Measurements from ENCODE around the gene CCDC171. TPM values are rescaled to one million over a fixed set of nuclear protein-coding genes. Genes with fewer than 3 reads are reported as not detected.
"Not testable (repeated sequence)": the region's sequence is repeated elsewhere in the genome, so short reads cannot be mapped to it uniquely, and the experiment has no call there.

CCDC171 gene
- total RNA-seq, 3 donors from 2014 or later, result 3.6 to 4.5 (median 3.6) TPM

- Histone ChIP-seq H3K36me3 (ENCODE audit: low read depth) (no peaks in the 10 kb centered on the region), H3K4me3 (no peak overlapping the region), H3K4me1 (ENCODE audit: low read depth) (no peaks in the 10 kb centered on the region), H3K9me3 (no peaks in the 10 kb centered on the region)
- intact Hi-C loops (cut with DNase I, micrococcal nuclease), result no loop called here
- TF ChIP-seq CTCF (IDR thresholded peaks at IDR 0.05), result no peak
- DNase-seq (no peak), ATAC-seq (no peak)
Measured at GRCh38 chr9:15693701-15694100, 140.9 kb downstream of the CCDC171 start.

- TF ChIP-seq CTCF (IDR thresholded peaks at IDR 0.05), result no peak
- Histone ChIP-seq H3K36me3 (ENCODE audit: low read depth) (no peaks in the 10 kb centered on the region), H3K4me1 (ENCODE audit: low read depth) (no peaks in the 10 kb centered on the region), H3K4me3 (no peak overlapping the region), H3K9me3 (no peaks in the 10 kb centered on the region)
- ATAC-seq (no peak), DNase-seq (no peak)
- intact Hi-C loops (cut with DNase I, micrococcal nuclease), result no loop called here
Measured at GRCh38 chr9:15696979-15697378, 144.1 kb downstream of the CCDC171 start.

GRCh38 chr9:15697446-15697851 is 144.6 kb downstream of the CCDC171 start:
- no peaks in the 10 kb centered on the region for H3K4me1 ChIP-seq (ENCODE audit: low read depth)
- DNase-seq (no peak), ATAC-seq (no peak)
- intact Hi-C loops (cut with DNase I, micrococcal nuclease), result no loop called here
- no peaks in the 10 kb centered on the region for H3K9me3 ChIP-seq
- H3K36me3 ChIP-seq (ENCODE audit: low read depth), result no peaks in the 10 kb centered on the region
- no peak for TF ChIP-seq CTCF (IDR thresholded peaks at IDR 0.05)
- no peak overlapping the region for H3K4me3 ChIP-seq

GRCh38 chr9:15699876-15700559 is 147.2 kb downstream of the CCDC171 start:
- H3K4me3 ChIP-seq; H3K4me1 ChIP-seq (ENCODE audit: low read depth); ATAC-seq; DNase-seq; H3K36me3 ChIP-seq (ENCODE audit: low read depth); intact Hi-C loops (cut with DNase I, micrococcal nuclease); H3K9me3 ChIP-seq: not testable (repeated sequence)

GRCh38 chr9:15707000-15707399 is 154.2 kb downstream of the CCDC171 start:
- ATAC-seq (no peak), DNase-seq (no peak)
- no peak for TF ChIP-seq CTCF (IDR thresholded peaks at IDR 0.05)
- H3K36me3 ChIP-seq (ENCODE audit: low read depth), result no peaks in the 10 kb centered on the region
- no peaks in the 10 kb centered on the region for H3K9me3 ChIP-seq
- intact Hi-C loops (cut with DNase I, micrococcal nuclease), result no loop called here
- H3K4me1 ChIP-seq (ENCODE audit: low read depth), result no peaks in the 10 kb centered on the region
- no peak overlapping the region for H3K4me3 ChIP-seq

GRCh38 chr9:15711531-15711930 is 158.7 kb downstream of the CCDC171 start:
- DNase-seq (no peak), ATAC-seq (no peak)

More at GRCh38 chr9:15711531-15711930, 158.7 kb downstream of the CCDC171 start:
- Histone ChIP-seq H3K36me3 (ENCODE audit: low read depth) (no peaks in the 10 kb centered on the region), H3K9me3 (no peaks in the 10 kb centered on the region), H3K4me1 (ENCODE audit: low read depth) (no peaks in the 10 kb centered on the region), H3K4me3 (no peak overlapping the region)
- TF ChIP-seq CTCF (IDR thresholded peaks at IDR 0.05), result no peak
- intact Hi-C loops (cut with DNase I, micrococcal nuclease), result no loop called here
